Activated B cell treated with CpG ODN at 0.5 μM for 24 hours (primary cell): ENCODE results near the gene SEPTIN14. TPM values are rescaled to one million over a fixed set of nuclear protein-coding genes. Genes with fewer than 3 reads are reported as not detected.

Experiments used
- total RNA-seq: library from RNA; stranded (reverse); gene quantifications from 2 replicates; pipeline ENCODE4 v1.2.3, GENCODE V29; 2022

The SEPTIN14 gene
- total RNA-seq, 1 donor from 2014 or later: not detected

Other genes starting within 250 kb of the SEPTIN14 start
- gene ZNF713, start 24.7 kb upstream of the SEPTIN14 start, total RNA-seq: 1.5 and 4.3 TPM in 2 replicates
- 16.9 and 20.6 TPM in 2 replicates for gene MRPS17, start 89.1 kb upstream of the SEPTIN14 start, total RNA-seq
- gene NIPSNAP2, start 101.8 kb upstream of the SEPTIN14 start, total RNA-seq: 33.7 and 43.8 TPM in 2 replicates
- 7.9 and 9.0 TPM in 2 replicates for gene PSPH, start 188.7 kb upstream of the SEPTIN14 start, total RNA-seq
- 149 and 158 TPM in 2 replicates for gene CCT6A, start 189.0 kb upstream of the SEPTIN14 start, total RNA-seq
- 91.1 and 103 TPM in 2 replicates for gene SUMF2, start 201.5 kb upstream of the SEPTIN14 start, total RNA-seq
- 2.0 and 3.4 TPM in 2 replicates for gene PHKG1, start 230.2 kb upstream of the SEPTIN14 start, total RNA-seq
- gene CHCHD2, start 243.7 kb upstream of the SEPTIN14 start, total RNA-seq: 309 and 350 TPM in 2 replicates